Smooth muscle cell (in vitro differentiated cells): ENCODE data around the gene SHANK1. TPM values are rescaled to one million over a fixed set of nuclear protein-coding genes. Genes with fewer than 3 reads are reported as not detected.

Experiments used
- DNase-seq: peaks from one replicate; lab custom pipeline; 2025; ENCODE audit not compliant: unreplicated experiment; lab: John Stamatoyannopoulos, UW
- H2AFZ ChIP-seq: fragments of 200-600 bp; sonication (generic); 2 replicates; pipeline ENCODE4 v1.6.0; 2016; ENCODE audit warnings: antibody characterized with exemption, low read depth, mild to moderate bottlenecking
- H3F3A ChIP-seq: fragments of 200-600 bp; sonication (generic); 2 replicates; pipeline ENCODE4 v1.6.0; 2017; ENCODE audit warnings: antibody characterized with exemption, low read depth
- H3K27ac ChIP-seq: fragments of 200-600 bp; sonication (generic); 2 replicates; pipeline ENCODE4 v1.5.1; 2016; ENCODE audit warnings: low read depth, mild to moderate bottlenecking
- H3K27me3 ChIP-seq: fragments of 200-600 bp; sonication (generic); 2 replicates; pipeline ENCODE4 v1.6.1; 2016; ENCODE audit warnings: low read depth, mild to moderate bottlenecking
- H3K36me3 ChIP-seq: fragments of 200-600 bp; sonication (generic); 2 replicates; pipeline ENCODE4 v1.5.1; 2016; ENCODE audit warnings: low read depth
- H3K4me1 ChIP-seq: fragments of 200-600 bp; sonication (generic); 2 replicates; pipeline ENCODE4 v1.5.1; 2016; ENCODE audit warnings: low read depth
- H3K4me2 ChIP-seq: fragments of 200-600 bp; sonication (generic); 2 replicates; pipeline ENCODE4 v1.6.0; 2016; ENCODE audit warnings: mild to moderate bottlenecking
- H3K4me3 ChIP-seq: fragments of 200-600 bp; sonication (generic); 2 replicates; pipeline ENCODE4 v1.5.1; 2016; ENCODE audit warnings: mild to moderate bottlenecking
- H3K79me2 ChIP-seq: fragments of 200-600 bp; sonication (generic); 2 replicates; pipeline ENCODE4 v1.6.0; 2016; ENCODE audit warnings: low read depth, mild to moderate bottlenecking
- H3K9ac ChIP-seq: fragments of 200-600 bp; sonication (generic); 2 replicates; pipeline ENCODE4 v1.6.0; 2016; ENCODE audit warnings: low read depth
- H3K9me3 ChIP-seq: fragments of 200-600 bp; sonication (generic); replicated peaks from 2 replicates; pipeline ENCODE4 v1.5.1; 2016; ENCODE audit warnings: low read depth
- H4K20me1 ChIP-seq: fragments of 200-600 bp; sonication (generic); 2 replicates; pipeline ENCODE4 v1.6.0; 2016; ENCODE audit warnings: low read depth
- WGBS: methylation state at CpG from one replicate; pipeline ENCODE4 v1.1.7; 2016; ENCODE audit warnings: low lambda C conversion rate; 5-methylcytosine and 5-hydroxymethylcytosine counted together
- polyA plus RNA-seq: library from polyadenylated mRNA; unstranded; fragments of >200 nt; fragmentation: Nextera tagmentation; extraction: Ambion mirVana; gene quantifications from 2 replicates; pipeline ENCODE4 v1.2.1, GENCODE V29; 2016
- total RNA-seq: library from RNA; depleted of rRNA; stranded (reverse); fragments of >200 nt; gene quantifications from 2 replicates; pipeline ENCODE4 v1.2.3, GENCODE V29; 2014
- TF ChIP-seq, protein P1 (sequence below): fragments of 200-600 bp; sonication (generic); IDR thresholded peaks from 2 replicates; pipeline ENCODE4 v1.5.1; 2017; ENCODE audit warnings: borderline replicate concordance, mild to moderate bottlenecking, antibody characterized with exemption; ENCODE audit not compliant: insufficient read depth, poor library complexity, severe bottlenecking

Gene SHANK1
- total and polyA plus RNA-seq, 2 experiments from 2014 or later = 1.0 to 4.1 TPM

DNA sequence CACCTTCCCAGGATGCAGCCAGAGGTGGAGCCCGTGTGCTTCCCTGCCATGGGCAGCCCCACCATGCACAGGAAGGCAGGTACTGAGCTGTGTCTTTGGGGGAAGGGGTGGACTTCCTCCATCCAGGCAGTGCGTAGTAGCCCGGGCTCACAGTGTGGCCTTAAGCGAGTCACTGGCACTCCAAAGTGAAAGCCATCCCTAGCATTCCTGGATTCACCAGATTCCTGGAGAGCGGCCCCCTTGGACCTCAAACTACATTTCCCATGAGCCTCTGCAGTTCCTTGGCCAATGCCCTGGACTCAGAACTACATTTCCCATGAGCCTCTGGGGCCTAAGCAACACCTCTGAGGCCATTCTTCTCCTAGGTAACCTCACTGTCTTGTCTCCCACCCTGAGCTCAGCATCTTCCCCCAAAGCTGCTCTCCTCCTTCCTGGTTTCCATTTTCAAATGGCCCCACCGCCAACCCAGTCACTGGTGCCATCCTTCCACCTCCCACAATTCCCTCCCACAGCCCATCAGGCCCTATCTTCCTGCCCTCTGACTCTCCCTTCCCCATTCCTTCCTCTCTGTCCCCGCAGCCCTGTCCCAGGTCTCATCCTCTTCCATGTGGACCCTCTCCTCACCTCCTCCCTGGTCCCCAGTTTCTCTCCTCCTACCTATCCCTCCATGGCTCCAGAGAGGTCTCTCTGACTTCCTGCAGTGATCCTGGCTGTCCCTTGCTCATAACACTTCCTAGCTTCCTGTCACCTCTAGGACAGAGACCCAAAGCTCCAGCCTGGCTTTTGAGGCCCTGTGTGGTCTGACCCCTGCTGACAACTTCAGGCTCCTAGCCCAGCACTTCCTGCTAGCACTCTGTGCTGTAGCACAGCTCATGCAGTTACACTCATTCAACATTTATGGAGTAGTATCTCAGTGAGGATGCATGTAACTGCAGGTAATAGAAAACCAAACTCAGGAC lies 69.9 kb downstream of the SHANK1 start, which contains the start of gene C19orf81:
Gene C19orf81, plus strand, starts transcription at position 13 of the 959 bp plus-strand sequence. Its CDS starts 0 bp downstream, at position 13.
- no peak within 1 kb of the TSS for H3K4me2 ChIP-seq
- no peak for DNase-seq
- WGBS = 44% methylated on average over 7 of the region's 7 CpGs
- H3K4me1 ChIP-seq = no peaks in the 10 kb centered on the region
- no peak within 1 kb of the TSS for H3K27ac ChIP-seq
- H3K9ac ChIP-seq = no peak within 1 kb of the TSS
- H3K79me2 ChIP-seq = no peaks in the 10 kb centered on the region
- no peak within 1 kb of the TSS for H2AFZ ChIP-seq
- H3K36me3 ChIP-seq = no peaks in the 10 kb centered on the region
- H4K20me1 ChIP-seq = no peaks in the 10 kb centered on the region
- H3K27me3 ChIP-seq = no peaks in the 10 kb centered on the region
- H3K4me3 ChIP-seq = no peak within 1 kb of the TSS
- H3F3A ChIP-seq = no peaks in the 10 kb centered on the region
- H3K9me3 ChIP-seq = no peaks in the 10 kb centered on the region
- TF ChIP-seq, protein P1, sequence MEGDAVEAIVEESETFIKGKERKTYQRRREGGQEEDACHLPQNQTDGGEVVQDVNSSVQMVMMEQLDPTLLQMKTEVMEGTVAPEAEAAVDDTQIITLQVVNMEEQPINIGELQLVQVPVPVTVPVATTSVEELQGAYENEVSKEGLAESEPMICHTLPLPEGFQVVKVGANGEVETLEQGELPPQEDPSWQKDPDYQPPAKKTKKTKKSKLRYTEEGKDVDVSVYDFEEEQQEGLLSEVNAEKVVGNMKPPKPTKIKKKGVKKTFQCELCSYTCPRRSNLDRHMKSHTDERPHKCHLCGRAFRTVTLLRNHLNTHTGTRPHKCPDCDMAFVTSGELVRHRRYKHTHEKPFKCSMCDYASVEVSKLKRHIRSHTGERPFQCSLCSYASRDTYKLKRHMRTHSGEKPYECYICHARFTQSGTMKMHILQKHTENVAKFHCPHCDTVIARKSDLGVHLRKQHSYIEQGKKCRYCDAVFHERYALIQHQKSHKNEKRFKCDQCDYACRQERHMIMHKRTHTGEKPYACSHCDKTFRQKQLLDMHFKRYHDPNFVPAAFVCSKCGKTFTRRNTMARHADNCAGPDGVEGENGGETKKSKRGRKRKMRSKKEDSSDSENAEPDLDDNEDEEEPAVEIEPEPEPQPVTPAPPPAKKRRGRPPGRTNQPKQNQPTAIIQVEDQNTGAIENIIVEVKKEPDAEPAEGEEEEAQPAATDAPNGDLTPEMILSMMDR = no peak

DNA sequence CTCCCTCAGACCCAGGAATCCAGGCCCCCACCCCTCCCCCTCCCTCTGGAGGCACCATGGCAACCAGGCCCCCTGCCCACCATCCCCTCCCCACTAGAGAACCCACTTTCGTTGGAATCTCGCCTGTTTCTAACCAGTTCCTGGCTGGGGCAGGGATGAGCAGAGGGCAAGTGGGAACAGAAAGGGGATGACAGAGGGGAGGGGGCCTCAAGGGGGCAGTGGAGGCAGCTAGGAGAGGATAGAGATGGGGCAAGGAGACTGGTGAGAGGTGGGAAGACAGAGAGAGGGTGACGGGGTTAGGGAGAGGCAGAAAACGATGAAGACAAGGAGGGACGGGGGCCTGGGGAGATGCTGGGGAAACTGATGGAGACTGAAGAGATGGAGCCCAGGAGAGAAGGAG lies 70.9 kb downstream of the SHANK1 start:
- H3K36me3 ChIP-seq = no peaks in the 10 kb centered on the region
- H3K4me1 ChIP-seq = no peaks in the 10 kb centered on the region
- no peak overlapping the region for H3K4me2 ChIP-seq
- H3K27me3 ChIP-seq = no peaks in the 10 kb centered on the region
- H3K9ac ChIP-seq = no peak overlapping the region
- H3K4me3 ChIP-seq = no peak overlapping the region
- no peaks in the 10 kb centered on the region for H4K20me1 ChIP-seq
- no peak overlapping the region for H3K27ac ChIP-seq
- TF ChIP-seq, protein P1 = no peak
- no peak for DNase-seq
- no peaks in the 10 kb centered on the region for H3K79me2 ChIP-seq
- no peaks in the 10 kb centered on the region for H3F3A ChIP-seq
- no peak overlapping the region for H2AFZ ChIP-seq
- H3K9me3 ChIP-seq = no peaks in the 10 kb centered on the region
- 83% methylated on average over 3 of the region's 5 CpGs for WGBS

DNA sequence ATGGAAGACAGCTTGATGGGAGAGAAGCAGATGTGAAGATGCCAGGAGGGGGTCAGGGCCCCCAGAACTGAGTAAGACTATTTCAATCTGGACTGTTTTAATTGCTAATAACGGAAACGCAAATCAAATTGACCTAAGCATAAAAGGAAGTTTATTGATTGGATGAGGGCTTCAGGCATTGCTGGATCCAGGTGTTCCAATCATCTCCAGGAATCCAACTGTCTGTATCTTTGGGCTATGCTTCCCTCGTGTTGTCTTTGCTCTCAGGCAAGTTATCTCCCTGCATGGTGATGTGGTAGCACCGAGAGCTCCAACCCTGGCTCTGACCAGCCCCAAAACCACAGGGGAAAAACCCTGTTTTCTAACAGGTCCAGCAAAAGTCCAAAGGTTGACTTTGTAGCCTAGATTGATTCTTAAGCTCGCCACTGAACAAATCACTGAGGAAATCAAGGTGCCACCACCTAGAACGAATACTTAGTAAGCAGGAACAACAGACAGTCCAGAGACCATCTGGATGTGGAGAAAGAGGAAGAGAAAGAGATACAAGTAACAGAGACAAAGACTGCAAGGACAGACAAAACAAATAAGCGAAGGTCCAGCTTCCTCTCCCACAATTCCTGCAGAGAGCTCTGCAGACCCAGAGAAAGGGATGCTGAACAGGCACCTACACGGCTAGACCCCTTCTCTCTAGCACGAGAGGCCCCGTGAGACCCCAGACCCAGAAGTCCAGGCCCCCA lies 71.6 kb downstream of the SHANK1 start:
- 83% methylated on average over 8 of the region's 10 CpGs for WGBS
- Histone ChIP-seq H3K27me3 (no peaks in the 10 kb centered on the region), H4K20me1 (no peaks in the 10 kb centered on the region), H3F3A (no peaks in the 10 kb centered on the region), H3K4me1 (no peaks in the 10 kb centered on the region), H3K4me2 (no peak overlapping the region), H3K27ac (no peak overlapping the region), H3K9ac (no peak overlapping the region), H3K4me3 (no peak overlapping the region), H3K9me3 (no peaks in the 10 kb centered on the region), H3K36me3 (no peaks in the 10 kb centered on the region), H2AFZ (no peak overlapping the region), H3K79me2 (no peaks in the 10 kb centered on the region)
- TF ChIP-seq, protein P1 = no peak
- no peak for DNase-seq
